Measurements from ENCODE around the gene CEP43. TPM values are rescaled to one million over a fixed set of nuclear protein-coding genes. Genes with fewer than 3 reads are reported as not detected.

Gene CEP43
- total and polyA plus RNA-seq, 11 donors: 4.7 to 16.9 (median 10.7) TPM

GRCh38 chr6:167015302-167015701 lies 16.1 kb downstream of the CEP43 start:
- ATAC-seq (no peak), DNase-seq (no peak)
- WGBS, 4 donors: 94 to 98% (median 94%) methylated on average over 9 of the region's 9 CpGs
- H3K4me1 ChIP-seq: no peaks in the 10 kb centered on the region
- no peak overlapping the region for H3K27ac ChIP-seq
- no peak for TF ChIP-seq CTCF (IDR thresholded peaks at IDR 0.05)
- TF ChIP-seq POLR2A (IDR thresholded peaks at IDR 0.05): no peak
- no peaks in the 10 kb centered on the region for H3K9me3 ChIP-seq
- no peaks in the 10 kb centered on the region for H3K27me3 ChIP-seq
- peaks cover 0 to 87% (median 56%) of the 10 kb centered on the region in 9 donors for H3K36me3 ChIP-seq
- intact Hi-C loops (cut with DNase I): no loop called here
- H3K4me3 ChIP-seq: no peak overlapping the region

- Histone ChIP-seq H3K4me1 (no peaks in the 10 kb centered on the region), H3K36me3 (peaks cover 0 to 71% (median 25%) of the 10 kb centered on the region in 9 donors), H3K4me3 (no peak overlapping the region), H3K27ac (no peak overlapping the region), H3K9me3 (no peaks in the 10 kb centered on the region), H3K27me3 (no peaks in the 10 kb centered on the region)
- TF ChIP-seq CTCF (IDR thresholded peaks at IDR 0.05): no peak
- no peak for TF ChIP-seq POLR2A (IDR thresholded peaks at IDR 0.05)
- intact Hi-C loops (cut with DNase I): no loop called here
- 97% methylated on average over 3 of the region's 3 CpGs for WGBS, 4 donors
- DNase-seq: no peak
- no peak for ATAC-seq
Observed at GRCh38 chr6:167020206-167020605, 21.0 kb downstream of the CEP43 start.

GRCh38 chr6:167027308-167027707 lies 28.1 kb downstream of the CEP43 start:
- Histone ChIP-seq H3K4me3 (no peak overlapping the region), H3K9me3 (no peaks in the 10 kb centered on the region), H3K27me3 (no peaks in the 10 kb centered on the region), H3K4me1 (no peaks in the 10 kb centered on the region), H3K27ac (no peak overlapping the region), H3K36me3 (peaks cover 0 to 86% (median 67%) of the 10 kb centered on the region in 9 donors)
- WGBS, 4 donors: 89 to 96% (median 92%) methylated on average over 3 of the region's 3 CpGs
- intact Hi-C loops (cut with DNase I): no loop called here
- no peak for TF ChIP-seq POLR2A (IDR thresholded peaks at IDR 0.05)
- TF ChIP-seq CTCF (IDR thresholded peaks at IDR 0.05): no peak
- no peak for ATAC-seq
- DNase-seq: no peak

- ATAC-seq: no peak
- H3K36me3 ChIP-seq: peaks cover 0 to 87% (median 67%) of the 10 kb centered on the region in 9 donors
- 94 to 98% (median 96%) methylated on average over 6 of the region's 6 CpGs for WGBS, 4 donors
Observed at GRCh38 chr6:167027772-167028171, 28.6 kb downstream of the CEP43 start.

More at GRCh38 chr6:167027772-167028171, 28.6 kb downstream of the CEP43 start:
- Histone ChIP-seq H3K4me3 (no peak overlapping the region), H3K9me3 (no peaks in the 10 kb centered on the region), H3K27ac (no peak overlapping the region), H3K4me1 (no peaks in the 10 kb centered on the region), H3K27me3 (no peaks in the 10 kb centered on the region)
- intact Hi-C loops (cut with DNase I): no loop called here
- no peak for DNase-seq
- TF ChIP-seq CTCF (IDR thresholded peaks at IDR 0.05) (no peak), POLR2A (IDR thresholded peaks at IDR 0.05) (no peak)
